Panc1 (cell line): ENCODE data around the gene MTHFD2L. TPM values are rescaled to one million over a fixed set of nuclear protein-coding genes. Genes with fewer than 3 reads are reported as not detected.

Experiments used
- ATAC-seq: fragments of 200-7000 bp; cut with Tn5 transposase; 2 replicates; pipeline ENCODE4 v1.9.1; 2020; ENCODE audit warnings: mild to moderate bottlenecking, moderate library complexity
- BruUV-seq: library from RNA; stranded (reverse); fragments of 400-500 nt; replicated peaks from 2 replicates; lab custom pipeline; 2021; lab: Mats Ljungman, UMichigan
- CTCF ChIA-PET: fragments of 300-600 bp; sonication (Branson Sonifier 250); formaldehyde crosslinking; loops from one replicate; lab custom pipeline; 2022; ENCODE audit warnings: antibody characterized with exemption; lab: Charles Lee
- POLR2A ChIA-PET: fragments of 300-600 bp; sonication (Branson Sonifier 250); formaldehyde crosslinking; loops from one replicate; lab custom pipeline; 2022; ENCODE audit warnings: antibody characterized with exemption; lab: Charles Lee
- DNase-seq: peaks from one replicate; pipeline ENCODE4 v3.0.0-alpha.2; 2010; ENCODE audit warnings: low read depth, low spot score
- H3K27ac ChIP-seq: 2 replicates; pipeline ENCODE4 v1.5.1; 2011; ENCODE audit warnings: mild to moderate bottlenecking, low read length, inconsistent platforms
- H3K27me3 ChIP-seq: fragments of 200-500 bp; sonication (Bioruptor generic); 2 replicates; pipeline ENCODE4 v1.6.0; 2014; ENCODE audit warnings: low read length, inconsistent platforms; ENCODE audit not compliant: control insufficient read depth, insufficient read depth
- H3K36me3 ChIP-seq: fragments of 200-500 bp; sonication (Bioruptor generic); 2 replicates; pipeline ENCODE4 v1.5.1; 2014; ENCODE audit warnings: inconsistent platforms, mild to moderate bottlenecking, low read length, moderate library complexity; ENCODE audit not compliant: control insufficient read depth, insufficient read depth
- H3K4me1 ChIP-seq: 2 replicates; pipeline ENCODE4 v1.5.1; 2011; ENCODE audit warnings: inconsistent platforms, mild to moderate bottlenecking, low read length, moderate library complexity; ENCODE audit not compliant: control insufficient read depth, insufficient read depth
- H3K4me3 ChIP-seq, 2 experiments: 2 replicates each; pipeline ENCODE4 v1.5.1; 2011 to 2012; ENCODE audit warnings: low read depth in 2 of 2, low read length in 2 of 2, mild to moderate bottlenecking in 2 of 2, inconsistent platforms in 1 of 2, moderate library complexity in 1 of 2
- H3K9me3 ChIP-seq: fragments of 200-500 bp; sonication (Bioruptor generic); 2 replicates; pipeline ENCODE4 v1.5.1; 2014; ENCODE audit warnings: low read depth, mild to moderate bottlenecking, inconsistent platforms, low read length, moderate library complexity; ENCODE audit not compliant: control insufficient read depth, insufficient read depth
- POLR2AphosphoS5 ChIP-seq: IDR thresholded peaks from 2 replicates; pipeline ENCODE4 v1.6.1; 2012; ENCODE audit warnings: mild to moderate bottlenecking, low read depth, low read length, moderate library complexity
- SIN3A ChIP-seq: IDR thresholded peaks from 2 replicates; pipeline ENCODE4 v1.6.1; 2012; ENCODE audit warnings: low read depth, mild to moderate bottlenecking, low read length, moderate library complexity, borderline replicate concordance; ENCODE audit not compliant: insufficient read depth
- TCF7L2 ChIP-seq: IDR thresholded peaks from 2 replicates; pipeline ENCODE4 v1.6.1; 2011; ENCODE audit warnings: mild to moderate bottlenecking, low read depth, low read length, inconsistent platforms
- in situ Hi-C: cut with HindIII; loops from 2 replicates; pipeline ENCODE4 v1.10.0; 2016; ENCODE audit warnings: low sequenced_read_pairs, low pct_unique_long_range_greater_than_20kb
- intact Hi-C: fragments of 100-400 bp; cut with micrococcal nuclease; formaldehyde crosslinking; loops from one replicate; pipeline ENCODE4 v1.10.0; 2022; ENCODE audit not compliant: unreplicated experiment
- total RNA-seq: library from RNA; stranded (reverse); gene quantifications from one replicate; pipeline ENCODE4 v1.2.1, GENCODE V29; 2021; ENCODE audit not compliant: unreplicated experiment
- TF ChIP-seq, protein P1 (sequence below): fragments of 450-650 bp; IDR thresholded peaks from 2 replicates; pipeline ENCODE4 v1.5.1; 2017; ENCODE audit warnings: mild to moderate bottlenecking
- TF ChIP-seq, protein P2 (sequence below), 2 experiments: IDR thresholded peaks; 2 replicates each; pipeline ENCODE4 v1.6.1; 2011 to 2012; ENCODE audit warnings: low read depth in 2 of 2, control low read depth in 1 of 2, low read length in 1 of 2, mild to moderate bottlenecking in 1 of 2, moderate library complexity in 1 of 2; ENCODE audit not compliant: insufficient read depth in 1 of 2

Gene MTHFD2L
- total RNA-seq, 1 experiment from 2014 or later, result 6.6 TPM

DNA sequence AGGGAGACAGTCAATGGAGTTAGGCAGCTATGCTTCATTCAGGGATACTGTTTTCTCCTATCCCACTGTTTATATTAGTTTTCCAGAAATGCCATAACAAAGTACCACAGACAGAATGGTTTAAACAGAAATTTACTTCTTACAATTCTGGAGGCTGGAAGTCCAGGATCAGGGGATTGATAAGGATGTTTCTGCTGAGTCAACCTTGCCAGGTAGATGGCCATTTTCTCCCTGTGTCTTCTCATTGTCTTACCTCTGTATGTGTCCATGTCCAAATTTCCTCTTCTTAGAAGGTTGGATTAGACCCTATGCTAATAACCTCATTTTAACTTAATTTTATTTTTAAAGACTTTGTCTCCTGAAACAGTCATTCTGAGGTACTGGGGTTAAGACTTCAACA, 129.9 kb downstream of the MTHFD2L start:
- no TSS peak for BruUV-seq
- POLR2A ChIA-PET, result no interaction called here
- intact Hi-C loops (no loop called here), in situ Hi-C loops (no loop called here)
- DNase-seq (no peak), ATAC-seq (no peak)
- TF ChIP-seq POLR2AphosphoS5, result no peak
- no peak for TF ChIP-seq TCF7L2
- TF ChIP-seq, protein P1, sequence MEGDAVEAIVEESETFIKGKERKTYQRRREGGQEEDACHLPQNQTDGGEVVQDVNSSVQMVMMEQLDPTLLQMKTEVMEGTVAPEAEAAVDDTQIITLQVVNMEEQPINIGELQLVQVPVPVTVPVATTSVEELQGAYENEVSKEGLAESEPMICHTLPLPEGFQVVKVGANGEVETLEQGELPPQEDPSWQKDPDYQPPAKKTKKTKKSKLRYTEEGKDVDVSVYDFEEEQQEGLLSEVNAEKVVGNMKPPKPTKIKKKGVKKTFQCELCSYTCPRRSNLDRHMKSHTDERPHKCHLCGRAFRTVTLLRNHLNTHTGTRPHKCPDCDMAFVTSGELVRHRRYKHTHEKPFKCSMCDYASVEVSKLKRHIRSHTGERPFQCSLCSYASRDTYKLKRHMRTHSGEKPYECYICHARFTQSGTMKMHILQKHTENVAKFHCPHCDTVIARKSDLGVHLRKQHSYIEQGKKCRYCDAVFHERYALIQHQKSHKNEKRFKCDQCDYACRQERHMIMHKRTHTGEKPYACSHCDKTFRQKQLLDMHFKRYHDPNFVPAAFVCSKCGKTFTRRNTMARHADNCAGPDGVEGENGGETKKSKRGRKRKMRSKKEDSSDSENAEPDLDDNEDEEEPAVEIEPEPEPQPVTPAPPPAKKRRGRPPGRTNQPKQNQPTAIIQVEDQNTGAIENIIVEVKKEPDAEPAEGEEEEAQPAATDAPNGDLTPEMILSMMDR, result no peak
- TF ChIP-seq, protein P2, sequence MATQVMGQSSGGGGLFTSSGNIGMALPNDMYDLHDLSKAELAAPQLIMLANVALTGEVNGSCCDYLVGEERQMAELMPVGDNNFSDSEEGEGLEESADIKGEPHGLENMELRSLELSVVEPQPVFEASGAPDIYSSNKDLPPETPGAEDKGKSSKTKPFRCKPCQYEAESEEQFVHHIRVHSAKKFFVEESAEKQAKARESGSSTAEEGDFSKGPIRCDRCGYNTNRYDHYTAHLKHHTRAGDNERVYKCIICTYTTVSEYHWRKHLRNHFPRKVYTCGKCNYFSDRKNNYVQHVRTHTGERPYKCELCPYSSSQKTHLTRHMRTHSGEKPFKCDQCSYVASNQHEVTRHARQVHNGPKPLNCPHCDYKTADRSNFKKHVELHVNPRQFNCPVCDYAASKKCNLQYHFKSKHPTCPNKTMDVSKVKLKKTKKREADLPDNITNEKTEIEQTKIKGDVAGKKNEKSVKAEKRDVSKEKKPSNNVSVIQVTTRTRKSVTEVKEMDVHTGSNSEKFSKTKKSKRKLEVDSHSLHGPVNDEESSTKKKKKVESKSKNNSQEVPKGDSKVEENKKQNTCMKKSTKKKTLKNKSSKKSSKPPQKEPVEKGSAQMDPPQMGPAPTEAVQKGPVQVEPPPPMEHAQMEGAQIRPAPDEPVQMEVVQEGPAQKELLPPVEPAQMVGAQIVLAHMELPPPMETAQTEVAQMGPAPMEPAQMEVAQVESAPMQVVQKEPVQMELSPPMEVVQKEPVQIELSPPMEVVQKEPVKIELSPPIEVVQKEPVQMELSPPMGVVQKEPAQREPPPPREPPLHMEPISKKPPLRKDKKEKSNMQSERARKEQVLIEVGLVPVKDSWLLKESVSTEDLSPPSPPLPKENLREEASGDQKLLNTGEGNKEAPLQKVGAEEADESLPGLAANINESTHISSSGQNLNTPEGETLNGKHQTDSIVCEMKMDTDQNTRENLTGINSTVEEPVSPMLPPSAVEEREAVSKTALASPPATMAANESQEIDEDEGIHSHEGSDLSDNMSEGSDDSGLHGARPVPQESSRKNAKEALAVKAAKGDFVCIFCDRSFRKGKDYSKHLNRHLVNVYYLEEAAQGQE (IDR thresholded peaks at IDR 0.05; ENCODE audit: insufficient read depth in 1 of 2, low read depth in 2 of 2, low read length in 1 of 2), result no peak
- TF ChIP-seq SIN3A, result no peak
- no peaks in the 10 kb centered on the region for H3K9me3 ChIP-seq
- CTCF ChIA-PET, result no interaction called here
- H3K27me3 ChIP-seq, result no peaks in the 10 kb centered on the region
- H3K4me1 ChIP-seq, result peaks cover 2% of the 10 kb centered on the region; the same call in 1 of the 2 replicates
- H3K4me3 ChIP-seq, result no peak overlapping the region
- H3K36me3 ChIP-seq, result no peaks in the 10 kb centered on the region
- no peak overlapping the region for H3K27ac ChIP-seq

- TF ChIP-seq, protein P1, result no peak
- TF ChIP-seq SIN3A (no peak), POLR2AphosphoS5 (no peak), TCF7L2 (no peak)
- TF ChIP-seq, protein P2 (IDR thresholded peaks at IDR 0.05; ENCODE audit: insufficient read depth in 1 of 2, low read depth in 2 of 2, low read length in 1 of 2), result no peak
- Histone ChIP-seq H3K4me3 (no peak overlapping the region), H3K27me3 (no peaks in the 10 kb centered on the region), H3K9me3 (no peaks in the 10 kb centered on the region), H3K4me1 (no peaks in the 10 kb centered on the region), H3K36me3 (no peaks in the 10 kb centered on the region), H3K27ac (no peak overlapping the region)
- no TSS peak for BruUV-seq
- no peak for DNase-seq
- ChIA-PET POLR2A (no interaction called here), CTCF (no interaction called here)
- in situ Hi-C loops, result no loop called here
- intact Hi-C loops, result no loop called here
- ATAC-seq, result no peak
Measured at GRCh38 chr4:74291471-74291870, 133.6 kb downstream of the MTHFD2L start.
